TTC549 (cell line): ENCODE measurements around the gene HYAL2.

ENCODE experiments used
- FAIRE-seq: peaks from 2 replicates; lab custom pipeline; 2012; peaks lifted over from hg19 to GRCh38; lab: Jason Lieb, UNC

HYAL2 gene

GRCh38 chr3:50269977-50270413 is 52.5 kb downstream of the HYAL2 start:
- no peak for FAIRE-seq

DNA sequence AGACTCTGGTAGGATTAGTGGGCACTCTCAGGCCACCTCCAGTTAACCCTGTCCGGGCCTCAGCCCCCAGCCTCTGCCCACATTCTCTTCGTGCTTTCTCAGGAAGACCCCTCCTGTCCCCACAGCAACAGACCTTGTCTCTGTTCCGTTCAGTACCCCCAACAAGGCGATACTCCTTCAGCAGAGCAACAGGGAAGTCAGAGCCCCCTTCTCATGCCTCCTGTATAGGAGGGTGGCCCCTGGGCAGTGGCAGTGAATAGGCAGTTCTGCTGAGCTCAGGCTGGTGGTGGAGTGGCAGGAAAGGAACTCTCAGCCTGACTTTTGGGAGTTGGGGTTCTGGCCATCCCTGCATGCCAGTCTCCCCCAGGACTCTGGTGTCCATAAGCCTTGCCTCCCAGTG is 53.1 kb downstream of the HYAL2 start:
- no peak for FAIRE-seq

GRCh38 chr3:50268703-50269451 is 53.7 kb downstream of the HYAL2 start, which contains the start of gene SEMA3B:
Gene SEMA3B, plus strand, starts transcription at chr3:50269147. Its CDS starts 94 bp downstream, at chr3:50269241.
- FAIRE-seq = no peak

DNA sequence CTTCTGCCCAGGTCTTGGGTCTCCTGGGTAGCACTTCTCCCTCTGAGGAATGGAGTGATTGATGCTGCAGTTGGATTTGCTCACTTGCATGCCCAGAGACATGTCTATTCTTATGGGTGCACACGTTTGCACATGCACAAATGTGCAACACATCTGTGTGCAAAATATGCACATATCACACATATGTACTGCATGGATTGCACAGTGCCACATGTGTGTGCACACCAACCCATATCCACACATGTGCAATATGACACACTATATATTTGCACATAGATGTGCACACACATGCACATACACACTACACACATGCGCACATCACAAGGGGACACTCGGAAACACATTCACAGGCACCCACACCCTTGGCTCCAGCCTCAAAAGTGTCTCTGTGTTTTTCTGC is 54.3 kb downstream of the HYAL2 start:
- FAIRE-seq = no peak
